Measurements from ENCODE around the gene SETBP1. TPM values are rescaled to one million over a fixed set of nuclear protein-coding genes. Genes with fewer than 3 reads are reported as not detected.
A peak's percentile ranks its signal among the peaks of the same experiment; 100 is the strongest.

The SETBP1 gene
- total RNA-seq, 3 donors from 2014 or later = 15.0 to 97.2 (median 17.8) TPM

DNA sequence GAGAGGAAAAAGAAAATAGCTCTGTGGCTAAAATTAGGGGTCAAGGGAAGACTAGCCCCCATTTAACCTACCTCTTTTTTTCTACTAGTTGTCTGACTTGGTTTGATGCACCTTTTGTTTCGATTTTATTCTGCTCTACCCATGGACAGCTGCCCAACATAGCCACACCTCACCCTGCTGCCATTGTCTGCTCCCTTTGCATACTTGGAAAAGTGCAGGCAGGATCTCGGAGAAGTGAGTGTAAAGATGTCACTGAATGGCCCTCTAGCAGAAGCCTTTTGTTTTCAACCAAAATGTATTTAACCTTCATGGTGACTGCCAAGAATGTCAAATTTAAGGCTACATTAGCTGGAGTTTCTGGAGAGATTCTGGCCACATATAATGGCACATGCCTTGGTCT lies 62.9 kb downstream of the SETBP1 start:
- TF ChIP-seq, protein P1, sequence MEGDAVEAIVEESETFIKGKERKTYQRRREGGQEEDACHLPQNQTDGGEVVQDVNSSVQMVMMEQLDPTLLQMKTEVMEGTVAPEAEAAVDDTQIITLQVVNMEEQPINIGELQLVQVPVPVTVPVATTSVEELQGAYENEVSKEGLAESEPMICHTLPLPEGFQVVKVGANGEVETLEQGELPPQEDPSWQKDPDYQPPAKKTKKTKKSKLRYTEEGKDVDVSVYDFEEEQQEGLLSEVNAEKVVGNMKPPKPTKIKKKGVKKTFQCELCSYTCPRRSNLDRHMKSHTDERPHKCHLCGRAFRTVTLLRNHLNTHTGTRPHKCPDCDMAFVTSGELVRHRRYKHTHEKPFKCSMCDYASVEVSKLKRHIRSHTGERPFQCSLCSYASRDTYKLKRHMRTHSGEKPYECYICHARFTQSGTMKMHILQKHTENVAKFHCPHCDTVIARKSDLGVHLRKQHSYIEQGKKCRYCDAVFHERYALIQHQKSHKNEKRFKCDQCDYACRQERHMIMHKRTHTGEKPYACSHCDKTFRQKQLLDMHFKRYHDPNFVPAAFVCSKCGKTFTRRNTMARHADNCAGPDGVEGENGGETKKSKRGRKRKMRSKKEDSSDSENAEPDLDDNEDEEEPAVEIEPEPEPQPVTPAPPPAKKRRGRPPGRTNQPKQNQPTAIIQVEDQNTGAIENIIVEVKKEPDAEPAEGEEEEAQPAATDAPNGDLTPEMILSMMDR (IDR thresholded peaks at IDR 0.05) = no peak
- intact Hi-C loops (cut with DNase I, micrococcal nuclease) = no loop called here
- ATAC-seq = no peak
- no peak overlapping the region for H3K4me3 ChIP-seq
- no peaks in the 10 kb centered on the region for H3K36me3 ChIP-seq (ENCODE audit: low read depth)
- no peaks in the 10 kb centered on the region for H3K4me1 ChIP-seq (ENCODE audit: low read depth)
- H3K9me3 ChIP-seq = no peaks in the 10 kb centered on the region
- no peak for DNase-seq

DNA sequence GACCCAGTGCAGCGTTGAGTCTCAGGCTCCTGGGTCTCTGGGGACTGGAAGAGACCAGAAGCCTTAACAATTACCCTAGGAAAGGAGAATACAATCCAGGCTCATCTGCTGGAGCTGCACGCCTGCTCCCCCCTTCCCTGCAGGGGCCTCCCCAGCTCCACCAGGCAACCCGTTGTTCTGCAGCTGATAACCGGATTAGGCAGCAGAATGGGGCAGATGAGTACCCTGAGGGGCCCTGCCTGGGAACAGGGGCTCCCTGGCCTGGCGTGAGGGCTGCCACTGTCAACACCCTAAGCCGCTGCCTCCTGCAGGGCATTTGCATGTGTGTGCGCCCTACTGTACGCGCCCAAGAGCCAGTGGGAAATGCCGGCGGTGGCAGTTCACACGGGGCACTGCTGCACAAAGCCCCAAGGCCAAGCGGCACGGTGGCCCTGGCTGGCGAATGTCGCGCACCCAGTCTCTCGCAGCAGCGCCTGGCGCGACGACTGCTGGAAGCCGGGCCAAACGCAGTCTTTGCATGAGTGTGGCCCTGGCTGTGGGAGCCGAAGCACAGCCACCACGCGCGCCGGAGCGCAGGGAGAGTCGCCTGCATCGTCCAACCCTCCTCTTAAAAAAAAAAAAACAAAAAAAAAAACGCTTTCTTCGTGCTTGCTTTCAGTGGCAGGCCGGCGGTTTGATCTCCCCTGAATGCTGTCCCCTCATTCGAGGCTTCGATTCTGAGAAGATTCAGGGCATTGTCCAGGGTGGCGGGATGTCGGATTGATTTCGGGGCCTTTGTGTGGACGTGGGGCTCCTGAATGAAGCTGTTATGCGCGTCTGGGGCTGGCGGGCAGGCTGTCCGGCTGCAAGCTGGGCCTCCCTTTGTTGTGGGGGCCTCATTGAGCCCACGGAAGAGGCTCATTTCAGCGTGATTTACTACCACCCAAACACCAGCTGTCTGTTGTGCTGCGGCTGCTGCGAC lies 63.8 kb downstream of the SETBP1 start:
- intact Hi-C loops (cut with DNase I, micrococcal nuclease) = no loop called here
- no peaks in the 10 kb centered on the region for H3K4me1 ChIP-seq (ENCODE audit: low read depth)
- H3K4me3 ChIP-seq = no peak overlapping the region
- no peaks in the 10 kb centered on the region for H3K9me3 ChIP-seq
- TF ChIP-seq, protein P1 (IDR thresholded peaks at IDR 0.05) = no peak
- ATAC-seq (no peak), DNase-seq (peak in 1 of 3 donors; percentile 47)
- H3K36me3 ChIP-seq (ENCODE audit: low read depth) = no peaks in the 10 kb centered on the region

DNA sequence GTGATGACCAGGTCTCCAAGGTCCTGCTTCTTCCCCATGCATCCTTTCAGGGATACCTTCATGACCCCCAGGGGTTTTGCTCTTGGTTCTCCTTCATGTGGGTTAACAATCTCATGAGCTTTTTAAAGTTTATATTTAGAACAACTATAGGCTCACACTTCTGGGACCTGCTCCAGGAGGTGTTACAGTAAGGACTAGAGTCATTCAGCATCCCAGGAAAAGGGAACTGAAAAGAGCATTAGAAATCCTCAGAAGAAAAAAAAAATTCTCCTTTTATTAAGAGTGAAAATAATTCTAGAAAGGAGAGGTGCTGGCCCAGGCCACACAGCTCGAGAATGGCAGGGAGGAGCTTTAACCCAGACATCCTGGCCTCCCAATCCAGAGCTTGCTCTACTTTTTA lies 66.5 kb downstream of the SETBP1 start:
- intact Hi-C loops (cut with DNase I, micrococcal nuclease) = no loop called here

DNA sequence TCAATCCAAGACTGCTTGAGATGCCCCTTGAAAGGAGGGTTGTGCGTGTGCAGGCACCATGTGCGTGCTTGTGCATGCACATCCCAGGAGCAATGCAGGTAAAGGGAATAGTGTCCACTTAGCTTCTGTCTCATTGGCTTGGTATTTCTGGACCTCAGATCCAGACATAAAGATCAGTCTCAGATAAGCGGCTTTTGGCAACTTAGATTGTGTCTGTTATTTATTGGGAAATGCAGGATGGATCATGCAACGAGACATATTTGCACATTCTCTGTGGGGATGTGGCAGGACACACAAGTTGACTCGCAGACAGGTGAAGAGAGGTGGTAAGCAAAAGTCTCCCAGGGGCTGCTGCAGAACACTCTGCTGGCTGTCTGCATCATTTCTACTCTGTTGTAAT lies 67.9 kb downstream of the SETBP1 start:
- DNase-seq (no peak), ATAC-seq (no peak)
- TF ChIP-seq, protein P1 (IDR thresholded peaks at IDR 0.05) = no peak
- no peak overlapping the region for H3K4me3 ChIP-seq
- H3K9me3 ChIP-seq = no peaks in the 10 kb centered on the region
- intact Hi-C loops (cut with DNase I, micrococcal nuclease) = no loop called here
- H3K4me1 ChIP-seq (ENCODE audit: low read depth) = no peaks in the 10 kb centered on the region
- no peaks in the 10 kb centered on the region for H3K36me3 ChIP-seq (ENCODE audit: low read depth)

More for the DNA sequence above, 66.5 kb downstream of the SETBP1 start:
- no peaks in the 10 kb centered on the region for H3K4me1 ChIP-seq (ENCODE audit: low read depth)
- H3K36me3 ChIP-seq (ENCODE audit: low read depth) = no peaks in the 10 kb centered on the region
- DNase-seq (no peak), ATAC-seq (no peak)
- no peaks in the 10 kb centered on the region for H3K9me3 ChIP-seq
- H3K4me3 ChIP-seq = no peak overlapping the region
- TF ChIP-seq, protein P1 (IDR thresholded peaks at IDR 0.05) = no peak

DNA sequence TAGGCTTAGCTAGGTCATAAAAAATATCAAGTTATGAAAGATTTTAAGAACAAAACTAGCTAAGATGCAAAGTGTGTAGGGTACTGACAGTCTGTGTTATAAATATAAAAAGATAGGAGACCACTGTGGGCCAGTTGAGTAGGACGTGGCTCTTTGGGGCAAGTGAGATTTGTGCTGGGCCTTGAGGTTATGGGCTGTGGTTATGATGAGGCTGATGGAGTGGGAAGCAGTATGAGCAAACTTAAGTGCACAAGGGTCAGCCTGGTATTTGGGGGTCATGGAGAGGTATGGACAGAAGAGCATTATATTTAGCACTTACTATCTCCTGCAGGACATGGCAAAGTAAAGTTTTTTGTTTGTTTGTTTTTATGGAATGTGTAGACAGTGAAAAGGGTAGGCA lies 70.1 kb downstream of the SETBP1 start:
- H3K9me3 ChIP-seq = no peaks in the 10 kb centered on the region
- H3K4me3 ChIP-seq = no peak overlapping the region
- TF ChIP-seq, protein P1 (IDR thresholded peaks at IDR 0.05) = no peak
- H3K4me1 ChIP-seq (ENCODE audit: low read depth) = no peaks in the 10 kb centered on the region
- ATAC-seq (no peak), DNase-seq (no peak)
- no peaks in the 10 kb centered on the region for H3K36me3 ChIP-seq (ENCODE audit: low read depth)
- intact Hi-C loops (cut with DNase I, micrococcal nuclease) = no loop called here

Data from mucosa of descending colon (tissue), 3 donors.